Smooth muscle cell (in vitro differentiated cells): ENCODE measurements around the gene AXIN1. TPM values are rescaled to one million over a fixed set of nuclear protein-coding genes. Genes with fewer than 3 reads are reported as not detected.

Source experiments
- DNase-seq: peaks from one replicate; lab custom pipeline; 2025; ENCODE audit not compliant: unreplicated experiment; lab: John Stamatoyannopoulos, UW
- H2AFZ ChIP-seq: fragments of 200-600 bp; sonication (generic); 2 replicates; pipeline ENCODE4 v1.6.0; 2016; ENCODE audit warnings: antibody characterized with exemption, low read depth, mild to moderate bottlenecking
- H3F3A ChIP-seq: fragments of 200-600 bp; sonication (generic); 2 replicates; pipeline ENCODE4 v1.6.0; 2017; ENCODE audit warnings: antibody characterized with exemption, low read depth
- H3K27ac ChIP-seq: fragments of 200-600 bp; sonication (generic); 2 replicates; pipeline ENCODE4 v1.5.1; 2016; ENCODE audit warnings: low read depth, mild to moderate bottlenecking
- H3K27me3 ChIP-seq: fragments of 200-600 bp; sonication (generic); 2 replicates; pipeline ENCODE4 v1.6.1; 2016; ENCODE audit warnings: low read depth, mild to moderate bottlenecking
- H3K36me3 ChIP-seq: fragments of 200-600 bp; sonication (generic); 2 replicates; pipeline ENCODE4 v1.5.1; 2016; ENCODE audit warnings: low read depth
- H3K4me1 ChIP-seq: fragments of 200-600 bp; sonication (generic); 2 replicates; pipeline ENCODE4 v1.5.1; 2016; ENCODE audit warnings: low read depth
- H3K4me2 ChIP-seq: fragments of 200-600 bp; sonication (generic); 2 replicates; pipeline ENCODE4 v1.6.0; 2016; ENCODE audit warnings: mild to moderate bottlenecking
- H3K4me3 ChIP-seq: fragments of 200-600 bp; sonication (generic); 2 replicates; pipeline ENCODE4 v1.5.1; 2016; ENCODE audit warnings: mild to moderate bottlenecking
- H3K79me2 ChIP-seq: fragments of 200-600 bp; sonication (generic); 2 replicates; pipeline ENCODE4 v1.6.0; 2016; ENCODE audit warnings: low read depth, mild to moderate bottlenecking
- H3K9ac ChIP-seq: fragments of 200-600 bp; sonication (generic); 2 replicates; pipeline ENCODE4 v1.6.0; 2016; ENCODE audit warnings: low read depth
- H3K9me3 ChIP-seq: fragments of 200-600 bp; sonication (generic); replicated peaks from 2 replicates; pipeline ENCODE4 v1.5.1; 2016; ENCODE audit warnings: low read depth
- H4K20me1 ChIP-seq: fragments of 200-600 bp; sonication (generic); 2 replicates; pipeline ENCODE4 v1.6.0; 2016; ENCODE audit warnings: low read depth
- WGBS: methylation state at CpG from one replicate; pipeline ENCODE4 v1.1.7; 2016; ENCODE audit warnings: low lambda C conversion rate; 5-methylcytosine and 5-hydroxymethylcytosine counted together
- polyA plus RNA-seq: library from polyadenylated mRNA; unstranded; fragments of >200 nt; fragmentation: Nextera tagmentation; extraction: Ambion mirVana; gene quantifications from 2 replicates; pipeline ENCODE4 v1.2.1, GENCODE V29; 2016
- total RNA-seq: library from RNA; depleted of rRNA; stranded (reverse); fragments of >200 nt; gene quantifications from 2 replicates; pipeline ENCODE4 v1.2.3, GENCODE V29; 2014
- TF ChIP-seq, protein P1 (sequence below): fragments of 200-600 bp; sonication (generic); IDR thresholded peaks from 2 replicates; pipeline ENCODE4 v1.5.1; 2017; ENCODE audit warnings: borderline replicate concordance, mild to moderate bottlenecking, antibody characterized with exemption; ENCODE audit not compliant: insufficient read depth, poor library complexity, severe bottlenecking

Gene AXIN1
- total and polyA plus RNA-seq, 2 experiments from 2014 or later, result 13.0 to 15.0 TPM

DNA sequence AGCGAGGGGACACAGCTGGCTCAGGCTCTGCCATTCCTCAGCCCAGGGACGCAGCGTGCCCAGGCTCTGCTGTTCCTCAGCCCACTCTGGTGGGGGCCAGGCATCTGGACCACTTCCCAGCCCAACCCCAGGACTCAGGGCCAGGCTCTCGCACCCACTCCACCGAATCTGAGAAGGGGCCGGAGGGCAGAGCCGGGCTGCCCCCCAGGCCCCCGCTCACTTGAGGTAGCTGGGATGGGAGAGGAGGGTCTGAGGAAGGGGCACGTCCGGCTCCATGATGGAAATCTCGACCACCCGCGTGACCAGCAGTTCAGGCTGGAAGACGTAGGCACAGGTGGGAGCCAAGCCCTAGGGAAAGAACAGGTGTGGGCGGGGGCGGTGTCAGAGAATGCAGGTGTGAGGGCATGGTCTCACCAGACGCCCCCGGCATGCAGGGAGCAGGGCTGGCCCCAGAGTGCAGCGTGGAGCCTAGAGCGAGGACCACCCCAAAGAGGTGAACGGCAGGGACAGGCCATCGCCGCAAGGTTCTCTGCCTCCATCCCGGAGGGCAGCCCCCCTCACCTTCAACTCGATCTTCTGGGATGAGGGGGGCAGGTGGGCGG is 24.4 kb upstream of the AXIN1 start:
- 93% methylated on average over 21 of the region's 26 CpGs for WGBS
- Histone ChIP-seq H3K4me3 (no peak overlapping the region), H3K4me1 (no peaks in the 10 kb centered on the region), H3K9me3 (no peaks in the 10 kb centered on the region), H3K79me2 (peaks cover 30% of the 10 kb centered on the region), H3K9ac (no peak overlapping the region), H4K20me1 (peaks cover 25% of the 10 kb centered on the region), H2AFZ (no peak overlapping the region), H3K27me3 (no peaks in the 10 kb centered on the region), H3K4me2 (no peak overlapping the region), H3F3A (no peaks in the 10 kb centered on the region), H3K36me3 (no peaks in the 10 kb centered on the region), H3K27ac (no peak overlapping the region)
- TF ChIP-seq, protein P1, sequence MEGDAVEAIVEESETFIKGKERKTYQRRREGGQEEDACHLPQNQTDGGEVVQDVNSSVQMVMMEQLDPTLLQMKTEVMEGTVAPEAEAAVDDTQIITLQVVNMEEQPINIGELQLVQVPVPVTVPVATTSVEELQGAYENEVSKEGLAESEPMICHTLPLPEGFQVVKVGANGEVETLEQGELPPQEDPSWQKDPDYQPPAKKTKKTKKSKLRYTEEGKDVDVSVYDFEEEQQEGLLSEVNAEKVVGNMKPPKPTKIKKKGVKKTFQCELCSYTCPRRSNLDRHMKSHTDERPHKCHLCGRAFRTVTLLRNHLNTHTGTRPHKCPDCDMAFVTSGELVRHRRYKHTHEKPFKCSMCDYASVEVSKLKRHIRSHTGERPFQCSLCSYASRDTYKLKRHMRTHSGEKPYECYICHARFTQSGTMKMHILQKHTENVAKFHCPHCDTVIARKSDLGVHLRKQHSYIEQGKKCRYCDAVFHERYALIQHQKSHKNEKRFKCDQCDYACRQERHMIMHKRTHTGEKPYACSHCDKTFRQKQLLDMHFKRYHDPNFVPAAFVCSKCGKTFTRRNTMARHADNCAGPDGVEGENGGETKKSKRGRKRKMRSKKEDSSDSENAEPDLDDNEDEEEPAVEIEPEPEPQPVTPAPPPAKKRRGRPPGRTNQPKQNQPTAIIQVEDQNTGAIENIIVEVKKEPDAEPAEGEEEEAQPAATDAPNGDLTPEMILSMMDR, result no peak
- DNase-seq, result no peak

DNA sequence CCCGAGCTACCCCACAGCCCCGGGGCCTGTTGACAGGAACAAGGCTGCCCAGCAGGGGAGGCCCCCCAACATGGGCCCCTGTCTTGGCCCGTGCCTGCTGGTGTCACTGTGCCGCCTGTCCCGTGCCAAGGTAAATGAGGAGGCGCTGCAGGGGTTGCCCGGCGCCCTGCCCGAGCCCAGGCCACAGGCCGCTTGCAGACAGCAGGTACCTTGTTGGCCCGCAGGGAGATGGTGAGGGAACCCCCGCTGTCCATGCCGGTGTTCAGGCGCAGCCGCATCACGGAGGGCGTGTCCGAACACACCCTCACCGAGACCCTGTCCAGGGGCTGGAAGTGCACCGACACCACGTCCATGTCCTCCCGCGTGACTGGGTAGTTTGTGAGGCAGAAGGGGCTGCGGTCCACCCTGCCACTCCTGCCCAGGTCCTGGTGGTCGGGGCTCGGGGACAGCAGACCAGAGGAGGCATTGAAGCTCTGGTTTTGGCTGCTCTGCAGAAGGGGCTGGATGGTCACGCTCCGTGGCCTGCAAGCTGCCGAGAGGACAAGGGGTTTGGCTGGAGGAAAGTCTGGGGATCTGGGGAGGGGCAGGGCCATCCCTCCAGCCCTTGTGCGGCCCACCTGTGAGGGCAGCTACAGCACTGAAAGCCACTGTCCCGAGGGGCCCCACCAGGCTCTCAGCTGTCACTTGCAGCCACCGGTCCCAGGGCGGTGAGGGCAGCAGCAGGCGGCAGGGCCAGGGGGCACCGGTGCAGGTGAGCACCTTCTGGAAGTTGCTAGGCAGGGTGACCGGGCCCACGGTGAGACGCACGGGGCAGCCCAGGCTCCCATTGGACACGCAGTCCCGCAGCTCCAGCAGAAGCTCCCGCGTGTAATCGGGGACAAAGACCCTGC is 23.6 kb upstream of the AXIN1 start:
- TF ChIP-seq, protein P1, result no peak
- no peak for DNase-seq
- Histone ChIP-seq H3K79me2 (peaks cover 27% of the 10 kb centered on the region), H3K4me3 (no peak overlapping the region), H3K9me3 (no peaks in the 10 kb centered on the region), H3F3A (no peaks in the 10 kb centered on the region), H3K27ac (no peak overlapping the region), H2AFZ (no peak overlapping the region), H3K9ac (no peak overlapping the region), H4K20me1 (peaks cover 25% of the 10 kb centered on the region), H3K36me3 (no peaks in the 10 kb centered on the region), H3K4me1 (no peaks in the 10 kb centered on the region), H3K4me2 (no peak overlapping the region), H3K27me3 (no peaks in the 10 kb centered on the region)
- WGBS, result 97% methylated on average over 44 of the region's 44 CpGs

DNA sequence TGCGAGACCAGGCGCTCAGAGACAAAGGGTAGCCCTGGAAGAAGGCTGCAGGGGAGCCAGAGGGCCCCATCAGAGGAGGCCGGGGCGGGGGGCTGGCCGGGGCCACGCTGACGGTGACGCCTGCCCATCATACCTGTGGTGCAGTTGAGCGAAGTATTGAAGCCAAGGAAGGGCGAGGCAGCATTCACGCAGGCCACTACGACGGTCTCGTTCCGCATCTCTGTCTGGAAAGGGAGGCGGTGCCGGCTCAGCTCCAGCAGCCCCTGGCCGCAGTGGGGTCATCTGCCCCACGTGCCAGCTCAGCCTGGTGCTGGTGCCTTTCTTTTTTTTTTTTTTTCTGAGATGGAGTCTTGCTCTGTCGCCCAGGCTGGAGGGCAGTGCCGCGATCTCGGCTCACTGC is 22.7 kb upstream of the AXIN1 start:
- Histone ChIP-seq H3K27ac (no peak overlapping the region), H4K20me1 (peaks cover 19% of the 10 kb centered on the region), H3K79me2 (peaks cover 20% of the 10 kb centered on the region), H3K36me3 (no peaks in the 10 kb centered on the region), H3K9ac (no peak overlapping the region), H3F3A (no peaks in the 10 kb centered on the region), H3K9me3 (no peaks in the 10 kb centered on the region), H3K4me1 (peaks cover 5% of the 10 kb centered on the region), H3K4me3 (no peak overlapping the region), H2AFZ (no peak overlapping the region), H3K4me2 (no peak overlapping the region), H3K27me3 (no peaks in the 10 kb centered on the region)
- DNase-seq, result no peak
- TF ChIP-seq, protein P1, result no peak
- WGBS, result 97% methylated on average over 22 of the region's 23 CpGs
